Esophagus (tissue), 2 donors: ENCODE data around the gene RUVBL1. TPM values are rescaled to one million over a fixed set of nuclear protein-coding genes. Genes with fewer than 3 reads are reported as not detected.

Experiments
- H3K27ac ChIP-seq, 2 donors: one replicate each; pipeline ENCODE4 v1.5.1; 2013; ENCODE audit warnings: low read depth in 2 of 2, mild to moderate bottlenecking in 2 of 2, inconsistent platforms in 1 of 2, low read length in 1 of 2, moderate library complexity in 1 of 2
- H3K27me3 ChIP-seq, 2 donors: one replicate each; pipeline ENCODE4 v1.6.1; 2013; ENCODE audit warnings: low read length in 2 of 2, control low read depth in 1 of 2, mild to moderate bottlenecking in 1 of 2; ENCODE audit not compliant: insufficient read depth in 2 of 2, control insufficient read depth in 1 of 2
- H3K36me3 ChIP-seq, 2 donors: one replicate each; pipeline ENCODE4 v1.6.1; 2013; ENCODE audit warnings: low read length in 1 of 2; ENCODE audit not compliant: control insufficient read depth in 2 of 2, insufficient read depth in 2 of 2
- H3K4me1 ChIP-seq, 2 donors: one replicate each; pipeline ENCODE4 v1.6.1; 2013; ENCODE audit warnings: low read length in 1 of 2; ENCODE audit not compliant: control insufficient read depth in 2 of 2, insufficient read depth in 2 of 2
- H3K4me3 ChIP-seq, 2 donors: one replicate each; pipeline ENCODE4 v1.5.1; 2013; ENCODE audit warnings: low read length in 2 of 2, mild to moderate bottlenecking in 2 of 2, low read depth in 1 of 2, moderate library complexity in 1 of 2
- H3K9me3 ChIP-seq, 2 donors: one replicate each; pipeline ENCODE4 v1.6.1; 2013; ENCODE audit warnings: mild to moderate bottlenecking in 2 of 2, low read depth in 1 of 2, low read length in 1 of 2, moderate library complexity in 1 of 2; ENCODE audit not compliant: control insufficient read depth in 2 of 2, insufficient read depth in 1 of 2
- WGBS, 2 donors: extraction: QIAGEN DNeasy Blood & Tissue Kit; methylation state at CpG; one replicate each; pipeline ENCODE4 v1.1.7; 2013; 5-methylcytosine and 5-hydroxymethylcytosine counted together
- polyA plus RNA-seq, 2 donors: library from polyadenylated mRNA; stranded (reverse); fragments of 200-250 nt; gene quantifications; one replicate each; pipeline ENCODE4 v1.2.3, GENCODE V29; 2013
- donor health status: healthy with polysubstance abuse.
- donor health status: Bipolar disorder and iron deficiency.

The RUVBL1 gene
- polyA plus RNA-seq, 2 donors, result 7.5 to 32.5 TPM

GRCh38 chr3:128078875-128079274, 44.7 kb downstream of the RUVBL1 start:
- peaks cover 0 to 8% of the 10 kb centered on the region in 2 donors for H3K4me1 ChIP-seq
- no peak overlapping the region for H3K4me3 ChIP-seq
- no peak overlapping the region for H3K27ac ChIP-seq
- 92 to 93% methylated on average over 8 of the region's 8 CpGs for WGBS, 2 donors
- peaks cover 0 to 18% of the 10 kb centered on the region in 2 donors for H3K36me3 ChIP-seq
- no peaks in the 10 kb centered on the region for H3K27me3 ChIP-seq
- no peaks in the 10 kb centered on the region for H3K9me3 ChIP-seq

- peaks cover 0 to 16% of the 10 kb centered on the region in 2 donors for H3K36me3 ChIP-seq
- H3K27me3 ChIP-seq, result no peaks in the 10 kb centered on the region
- no peaks in the 10 kb centered on the region for H3K9me3 ChIP-seq
- WGBS, 2 donors, result 87 to 91% methylated on average over 5 of the region's 5 CpGs
- no peak overlapping the region for H3K27ac ChIP-seq
- peaks cover 0 to 8% of the 10 kb centered on the region in 2 donors for H3K4me1 ChIP-seq
- H3K4me3 ChIP-seq, result no peak overlapping the region
These were observed 45.3 kb downstream of the RUVBL1 start for GRCh38 chr3:128078322-128078721.

- H3K4me1 ChIP-seq, result peaks cover 0 to 8% of the 10 kb centered on the region in 2 donors
- H3K27ac ChIP-seq, result no peak overlapping the region
- H3K9me3 ChIP-seq, result no peaks in the 10 kb centered on the region
- H3K4me3 ChIP-seq, result no peak overlapping the region
- H3K36me3 ChIP-seq, result peaks cover 0 to 18% of the 10 kb centered on the region in 2 donors
- no peaks in the 10 kb centered on the region for H3K27me3 ChIP-seq
- WGBS, 2 donors, result 6 to 77% methylated on average over 1 of the region's 1 CpG
These were observed 45.9 kb downstream of the RUVBL1 start for GRCh38 chr3:128077665-128078064.

GRCh38 chr3:128077202-128077624, 46.4 kb downstream of the RUVBL1 start:
- no peak overlapping the region for H3K27ac ChIP-seq
- H3K36me3 ChIP-seq, result peaks cover 0 to 20% of the 10 kb centered on the region in 2 donors
- peaks cover 0 to 8% of the 10 kb centered on the region in 2 donors for H3K4me1 ChIP-seq
- WGBS, 2 donors, result 21 to 24% methylated on average over 11 of the region's 11 CpGs
- H3K9me3 ChIP-seq, result no peaks in the 10 kb centered on the region
- H3K27me3 ChIP-seq, result no peaks in the 10 kb centered on the region
- H3K4me3 ChIP-seq, result peak overlapping the region; percentile 58 to 61

- Histone ChIP-seq H3K4me3 (peak overlapping the region; percentile 58 to 61), H3K27ac (no peak overlapping the region), H3K36me3 (peaks cover 0 to 25% of the 10 kb centered on the region in 2 donors), H3K27me3 (no peaks in the 10 kb centered on the region), H3K4me1 (peaks cover 0 to 8% of the 10 kb centered on the region in 2 donors), H3K9me3 (no peaks in the 10 kb centered on the region)
- WGBS, 2 donors, result 7 to 13% methylated on average over 74 to 79 of the region's 79 CpGs
These were observed 47.0 kb downstream of the RUVBL1 start for GRCh38 chr3:128076483-128077201.

- H3K27ac ChIP-seq, result peak overlapping the region; percentile 65 to 76
- H3K9me3 ChIP-seq, result no peaks in the 10 kb centered on the region
- H3K27me3 ChIP-seq, result no peaks in the 10 kb centered on the region
- WGBS, 2 donors, result 3 to 5% methylated on average over 73 to 78 of the region's 78 CpGs
- peaks cover 6 to 33% of the 10 kb centered on the region in 2 donors for H3K36me3 ChIP-seq
- H3K4me1 ChIP-seq, result peaks cover 0 to 8% of the 10 kb centered on the region in 2 donors
- H3K4me3 ChIP-seq, result peak overlapping the region; percentile 58 to 61
These were observed 47.8 kb downstream of the RUVBL1 start for GRCh38 chr3:128075522-128076482.

GRCh38 chr3:128074851-128075521, 48.6 kb downstream of the RUVBL1 start:
- 9 to 16% methylated on average over 7 of the region's 7 CpGs for WGBS, 2 donors
- no peaks in the 10 kb centered on the region for H3K27me3 ChIP-seq
- peak overlapping the region; percentile 33 to 61 for H3K4me3 ChIP-seq
- H3K36me3 ChIP-seq, result peaks cover 7 to 37% of the 10 kb centered on the region in 2 donors
- H3K27ac ChIP-seq, result peak overlapping the region; percentile 65 to 76
- H3K9me3 ChIP-seq, result no peaks in the 10 kb centered on the region
- peaks cover 0 to 8% of the 10 kb centered on the region in 2 donors for H3K4me1 ChIP-seq

GRCh38 chr3:128073807-128074206, 49.8 kb downstream of the RUVBL1 start:
- 73 to 83% methylated on average over 2 of the region's 2 CpGs for WGBS, 2 donors
- Histone ChIP-seq H3K36me3 (peaks cover 15 to 36% of the 10 kb centered on the region in 2 donors), H3K27me3 (no peaks in the 10 kb centered on the region), H3K9me3 (no peaks in the 10 kb centered on the region), H3K4me3 (no peak overlapping the region), H3K4me1 (peaks cover 0 to 8% of the 10 kb centered on the region in 2 donors), H3K27ac (peak overlapping the region in 1 of 2 donors; percentile 18)

- peaks cover 0 to 8% of the 10 kb centered on the region in 2 donors for H3K4me1 ChIP-seq
- H3K27me3 ChIP-seq, result no peaks in the 10 kb centered on the region
- WGBS, 2 donors, result 75 to 87% methylated on average over 6 of the region's 6 CpGs
- no peaks in the 10 kb centered on the region for H3K9me3 ChIP-seq
- H3K27ac ChIP-seq, result peak overlapping the region in 1 of 2 donors; percentile 18
- no peak overlapping the region for H3K4me3 ChIP-seq
- peaks cover 21 to 42% of the 10 kb centered on the region in 2 donors for H3K36me3 ChIP-seq
These were observed 50.4 kb downstream of the RUVBL1 start for GRCh38 chr3:128073185-128073725.
